Neural cell (in vitro differentiated cells): ENCODE results near the gene UBE2F. TPM values are rescaled to one million over a fixed set of nuclear protein-coding genes. Genes with fewer than 3 reads are reported as not detected.

Source experiments
- H2AFZ ChIP-seq: fragments of 200-600, 300-800 bp; sonication (generic), shearing (Covaris generic); 2 replicates; pipeline ENCODE4 v1.6.0; 2014; ENCODE audit warnings: low read depth, mild to moderate bottlenecking, antibody characterized with exemption, low read length, moderate library complexity
- H3F3A ChIP-seq: fragments of 200-600 bp; shearing (Covaris generic); 2 replicates; pipeline ENCODE4 v1.6.1; 2016; ENCODE audit warnings: mild to moderate bottlenecking, moderate library complexity, mixed read lengths, antibody characterized with exemption, low read length; ENCODE audit not compliant: insufficient read depth, poor library complexity, severe bottlenecking
- H3K27ac ChIP-seq: fragments of 200-600, 300-800 bp; sonication (generic), shearing (Covaris generic); 2 replicates; pipeline ENCODE4 v1.5.1; 2014; ENCODE audit warnings: mild to moderate bottlenecking, low read length, moderate library complexity
- H3K27me3 ChIP-seq: fragments of 300-800, 200-600 bp; sonication (generic), shearing (Covaris generic); 2 replicates; pipeline ENCODE4 v1.6.0; 2014; ENCODE audit warnings: mild to moderate bottlenecking, low read depth, low read length, moderate library complexity; ENCODE audit not compliant: insufficient read depth
- H3K36me3 ChIP-seq: fragments of 300-800, 200-600 bp; sonication (generic), shearing (Covaris generic); 2 replicates; pipeline ENCODE4 v1.5.1; 2014; ENCODE audit warnings: mild to moderate bottlenecking, antibody characterized with exemption, low read length, moderate library complexity; ENCODE audit not compliant: insufficient read depth
- H3K4me2 ChIP-seq: fragments of 300-800, 200-600 bp; sonication (generic), shearing (Covaris generic); 2 replicates; pipeline ENCODE4 v1.6.0; 2014; ENCODE audit warnings: mild to moderate bottlenecking, low read length
- H3K4me3 ChIP-seq: fragments of 300-800, 200-600 bp; sonication (generic), shearing (Covaris generic); 2 replicates; pipeline ENCODE4 v1.5.1; 2014; ENCODE audit warnings: mild to moderate bottlenecking, low read length, moderate library complexity
- H3K79me2 ChIP-seq: fragments of 200-600 bp; shearing (Covaris generic); replicated peaks from 2 replicates; pipeline ENCODE4 v1.6.0; 2014; ENCODE audit warnings: mild to moderate bottlenecking, low read length, moderate library complexity; ENCODE audit not compliant: insufficient read depth
- H3K9ac ChIP-seq: fragments of 300-800, 200-600 bp; sonication (generic), shearing (Covaris generic); 2 replicates; pipeline ENCODE4 v1.6.1; 2016; ENCODE audit warnings: mild to moderate bottlenecking, low read length, mixed read lengths
- H3K9me2 ChIP-seq: fragments of 200-600 bp; shearing (Covaris generic); 2 replicates; pipeline ENCODE4 v1.6.1; 2016; ENCODE audit warnings: mild to moderate bottlenecking, low read length, mixed read lengths; ENCODE audit not compliant: insufficient read depth
- H3K9me3 ChIP-seq: fragments of 200-600, 300-800 bp; sonication (generic), shearing (Covaris generic); 2 replicates; pipeline ENCODE4 v1.6.1; 2016; ENCODE audit warnings: mild to moderate bottlenecking, mixed run types, low read length, moderate library complexity, mixed read lengths
- H4K20me1 ChIP-seq: fragments of 200-600 bp; shearing (Covaris generic); 2 replicates; pipeline ENCODE4 v1.6.1; 2016; ENCODE audit warnings: mild to moderate bottlenecking, mixed run types; ENCODE audit not compliant: insufficient read depth
- CTCF ChIP-seq: fragments of 450-650 bp; IDR thresholded peaks from 2 replicates; pipeline ENCODE4 v1.5.1; 2014; ENCODE audit warnings: antibody characterized with exemption, mild to moderate bottlenecking, moderate library complexity; ENCODE audit not compliant: poor library complexity, severe bottlenecking
- EP300 ChIP-seq: fragments of 450-650 bp; conservative IDR thresholded peaks from 2 replicates; pipeline ENCODE4 v1.6.1; 2014; ENCODE audit warnings: antibody characterized with exemption, mild to moderate bottlenecking, moderate library complexity; ENCODE audit not compliant: poor library complexity, severe bottlenecking
- EZH2 ChIP-seq: fragments of 200-600, 300-800 bp; shearing (Covaris generic), sonication (generic); IDR thresholded peaks from 2 replicates; pipeline ENCODE4 v1.6.1; 2014; ENCODE audit warnings: antibody characterized with exemption, low read length, borderline replicate concordance, mild to moderate bottlenecking; ENCODE audit not compliant: insufficient read depth, poor library complexity, severe bottlenecking
- MXI1 ChIP-seq: fragments of 450-650 bp; conservative IDR thresholded peaks from 2 replicates; pipeline ENCODE4 v1.6.1; 2014; ENCODE audit warnings: antibody characterized with exemption, mild to moderate bottlenecking; ENCODE audit not compliant: poor library complexity, severe bottlenecking
- POLR2AphosphoS5 ChIP-seq: IDR thresholded peaks from 2 replicates; pipeline ENCODE4 v1.6.1; 2012
- RAD21 ChIP-seq: fragments of 450-650 bp; conservative IDR thresholded peaks from 2 replicates; pipeline ENCODE4 v1.6.1; 2014; ENCODE audit warnings: antibody characterized with exemption, mild to moderate bottlenecking, moderate library complexity
- SMC3 ChIP-seq: fragments of 450-650 bp; conservative IDR thresholded peaks from 2 replicates; pipeline ENCODE4 v1.6.1; 2014; ENCODE audit warnings: antibody characterized with exemption, mild to moderate bottlenecking, moderate library complexity; ENCODE audit not compliant: poor library complexity
- TAF1 ChIP-seq: IDR thresholded peaks from 2 replicates; pipeline ENCODE4 v1.6.1; 2012; ENCODE audit warnings: low read depth
- polyA plus RNA-seq: library from polyadenylated mRNA; depleted of rRNA; stranded (reverse); fragments of >200 nt; gene quantifications from 2 replicates; pipeline ENCODE4 v1.2.3, GENCODE V29; 2014
- TF ChIP-seq, protein P1 (sequence below): IDR thresholded peaks from 2 replicates; pipeline ENCODE4 v1.6.1; 2012; ENCODE audit warnings: borderline replicate concordance

The UBE2F gene
- polyA plus RNA-seq, 1 donor from 2014 or later: 65.7 TPM

- H3K27ac ChIP-seq: no peak overlapping the region
- H3K9me3 ChIP-seq: no peaks in the 10 kb centered on the region
- no peaks in the 10 kb centered on the region for H3K79me2 ChIP-seq
- TF ChIP-seq, protein P1, sequence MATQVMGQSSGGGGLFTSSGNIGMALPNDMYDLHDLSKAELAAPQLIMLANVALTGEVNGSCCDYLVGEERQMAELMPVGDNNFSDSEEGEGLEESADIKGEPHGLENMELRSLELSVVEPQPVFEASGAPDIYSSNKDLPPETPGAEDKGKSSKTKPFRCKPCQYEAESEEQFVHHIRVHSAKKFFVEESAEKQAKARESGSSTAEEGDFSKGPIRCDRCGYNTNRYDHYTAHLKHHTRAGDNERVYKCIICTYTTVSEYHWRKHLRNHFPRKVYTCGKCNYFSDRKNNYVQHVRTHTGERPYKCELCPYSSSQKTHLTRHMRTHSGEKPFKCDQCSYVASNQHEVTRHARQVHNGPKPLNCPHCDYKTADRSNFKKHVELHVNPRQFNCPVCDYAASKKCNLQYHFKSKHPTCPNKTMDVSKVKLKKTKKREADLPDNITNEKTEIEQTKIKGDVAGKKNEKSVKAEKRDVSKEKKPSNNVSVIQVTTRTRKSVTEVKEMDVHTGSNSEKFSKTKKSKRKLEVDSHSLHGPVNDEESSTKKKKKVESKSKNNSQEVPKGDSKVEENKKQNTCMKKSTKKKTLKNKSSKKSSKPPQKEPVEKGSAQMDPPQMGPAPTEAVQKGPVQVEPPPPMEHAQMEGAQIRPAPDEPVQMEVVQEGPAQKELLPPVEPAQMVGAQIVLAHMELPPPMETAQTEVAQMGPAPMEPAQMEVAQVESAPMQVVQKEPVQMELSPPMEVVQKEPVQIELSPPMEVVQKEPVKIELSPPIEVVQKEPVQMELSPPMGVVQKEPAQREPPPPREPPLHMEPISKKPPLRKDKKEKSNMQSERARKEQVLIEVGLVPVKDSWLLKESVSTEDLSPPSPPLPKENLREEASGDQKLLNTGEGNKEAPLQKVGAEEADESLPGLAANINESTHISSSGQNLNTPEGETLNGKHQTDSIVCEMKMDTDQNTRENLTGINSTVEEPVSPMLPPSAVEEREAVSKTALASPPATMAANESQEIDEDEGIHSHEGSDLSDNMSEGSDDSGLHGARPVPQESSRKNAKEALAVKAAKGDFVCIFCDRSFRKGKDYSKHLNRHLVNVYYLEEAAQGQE: no peak
- TF ChIP-seq TAF1: no peak
- no peak for TF ChIP-seq EZH2
- TF ChIP-seq CTCF: no peak
- TF ChIP-seq MXI1: no peak
- no peak for TF ChIP-seq SMC3
- TF ChIP-seq POLR2AphosphoS5: no peak
- TF ChIP-seq EP300: no peak
- TF ChIP-seq RAD21: no peak
- no peak overlapping the region for H3K9ac ChIP-seq
- H3K9me2 ChIP-seq: no peaks in the 10 kb centered on the region
- H4K20me1 ChIP-seq: no peaks in the 10 kb centered on the region
- no peak overlapping the region for H3K4me3 ChIP-seq
- no peaks in the 10 kb centered on the region for H3K27me3 ChIP-seq
- H3F3A ChIP-seq: no peaks in the 10 kb centered on the region
- no peak overlapping the region for H3K4me2 ChIP-seq
- no peak overlapping the region for H2AFZ ChIP-seq
- no peaks in the 10 kb centered on the region for H3K36me3 ChIP-seq
Observed at GRCh38 chr2:238039151-238039550, 72.3 kb downstream of the UBE2F start.

DNA sequence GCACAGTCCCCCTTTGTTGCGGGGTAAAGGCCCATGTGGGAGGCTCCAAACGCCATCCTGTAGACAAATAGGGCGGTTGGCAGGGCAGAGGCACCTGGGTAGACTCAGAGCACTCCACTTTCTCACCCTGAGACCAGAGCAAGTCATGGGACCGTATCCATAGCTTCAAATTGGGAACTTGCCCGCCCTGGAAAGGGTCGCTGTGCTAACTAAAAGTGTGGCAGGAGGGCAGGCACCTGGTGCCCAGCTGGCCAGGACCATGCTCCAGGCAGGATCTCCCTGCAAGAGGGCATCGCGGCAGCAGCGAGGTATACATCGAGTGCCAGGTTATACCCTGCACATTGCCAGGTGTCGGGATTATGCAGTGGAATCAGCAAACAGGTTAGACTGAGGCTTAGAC lies 73.2 kb downstream of the UBE2F start:
- H3K27me3 ChIP-seq: no peaks in the 10 kb centered on the region
- TF ChIP-seq TAF1 (no peak), EZH2 (no peak), CTCF (no peak), POLR2AphosphoS5 (no peak), SMC3 (no peak), RAD21 (no peak), MXI1 (no peak), EP300 (no peak)
- TF ChIP-seq, protein P1: no peak
- H3K27ac ChIP-seq: no peak overlapping the region
- H2AFZ ChIP-seq: no peak overlapping the region
- no peaks in the 10 kb centered on the region for H3K9me2 ChIP-seq
- no peaks in the 10 kb centered on the region for H3K36me3 ChIP-seq
- H3K9me3 ChIP-seq: no peaks in the 10 kb centered on the region
- no peak overlapping the region for H3K9ac ChIP-seq
- no peaks in the 10 kb centered on the region for H3F3A ChIP-seq
- H3K4me3 ChIP-seq: no peak overlapping the region
- no peak overlapping the region for H3K4me2 ChIP-seq
- H4K20me1 ChIP-seq: no peaks in the 10 kb centered on the region
- no peaks in the 10 kb centered on the region for H3K79me2 ChIP-seq
